ENCODE measurements around the gene PARP11.

GRCh38 chr12:3904999-3905398 lies 31.8 kb upstream of the PARP11 start:
- TF ChIP-seq TAF1 (conservative IDR thresholded peaks at IDR 0.05) (no peak), CTCF (IDR thresholded peaks at IDR 0.05; ENCODE audit: low read depth, low read length, missing input control) (no peak), RAD21 (IDR thresholded peaks at IDR 0.05) (no peak), JUND (IDR thresholded peaks at IDR 0.05) (no peak), YY1 (IDR thresholded peaks at IDR 0.05) (no peak), GABPA (IDR thresholded peaks at IDR 0.05 in 1 of 2, conservative IDR thresholded peaks at IDR 0.05 in 1 of 2) (no peak), ATF3 (IDR thresholded peaks at IDR 0.05) (no peak), FOXA1 (IDR thresholded peaks at IDR 0.05) (no peak), HNF4G (IDR thresholded peaks at IDR 0.05) (no peak), MAX (IDR thresholded peaks at IDR 0.05) (no peak), SP1 (IDR thresholded peaks at IDR 0.05) (no peak), REST (IDR thresholded peaks at IDR 0.05) (no peak), RXRA (IDR thresholded peaks at IDR 0.05) (no peak)

Measured in liver (tissue), 3 donors.